ENCODE data around the gene CA12.
"Not testable (repeated sequence)": the region's sequence is repeated elsewhere in the genome, so short reads cannot be mapped to it uniquely, and the experiment has no call there.

CA12 gene

DNA sequence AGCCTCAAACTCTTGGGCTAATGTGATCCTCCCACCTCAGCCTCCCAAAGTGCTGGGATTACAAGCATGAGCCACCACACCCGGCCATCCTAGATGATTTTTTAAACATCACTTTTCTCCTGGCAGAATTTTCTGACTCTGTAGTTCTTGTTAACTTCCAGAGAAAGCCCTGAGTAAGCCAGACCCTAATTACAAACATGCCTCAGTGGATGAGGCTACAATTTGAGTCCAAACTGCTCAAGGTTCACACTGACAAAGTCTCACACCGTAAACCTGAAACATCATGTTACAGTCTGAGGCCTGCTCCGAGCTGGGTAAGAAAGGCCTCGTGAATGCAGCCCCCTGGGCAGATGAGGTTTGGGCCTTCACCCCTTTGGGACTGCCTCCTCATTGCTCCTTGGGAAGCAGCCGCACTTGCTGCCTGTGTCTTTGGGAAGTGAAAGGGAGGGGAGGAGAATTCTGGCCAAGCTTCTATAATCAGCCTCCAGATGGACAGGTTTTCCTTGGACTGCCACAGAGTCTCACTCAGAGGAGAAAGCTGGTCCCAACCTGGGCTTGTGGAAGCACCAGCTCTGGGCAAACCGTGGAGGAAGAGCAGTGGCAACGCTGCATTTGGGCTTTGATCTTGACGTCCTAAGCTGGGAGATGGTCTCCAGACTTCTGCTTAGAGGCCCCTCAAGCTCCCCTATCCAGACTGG is 46.0 kb downstream of the CA12 start:
- H3K9ac ChIP-seq (ENCODE audit: low read depth, low read length): no peak overlapping the region
- no peaks in the 10 kb centered on the region; the same call in 1 of the 2 replicates for H3K36me3 ChIP-seq (ENCODE audit: insufficient read depth, low read length)
- no peaks in the 10 kb centered on the region for H3K9me3 ChIP-seq (ENCODE audit: control insufficient read depth, insufficient read depth, low read length)
- peaks cover 17% of the 10 kb centered on the region for H3K4me1 ChIP-seq (ENCODE audit: insufficient read depth, low read length)

DNA sequence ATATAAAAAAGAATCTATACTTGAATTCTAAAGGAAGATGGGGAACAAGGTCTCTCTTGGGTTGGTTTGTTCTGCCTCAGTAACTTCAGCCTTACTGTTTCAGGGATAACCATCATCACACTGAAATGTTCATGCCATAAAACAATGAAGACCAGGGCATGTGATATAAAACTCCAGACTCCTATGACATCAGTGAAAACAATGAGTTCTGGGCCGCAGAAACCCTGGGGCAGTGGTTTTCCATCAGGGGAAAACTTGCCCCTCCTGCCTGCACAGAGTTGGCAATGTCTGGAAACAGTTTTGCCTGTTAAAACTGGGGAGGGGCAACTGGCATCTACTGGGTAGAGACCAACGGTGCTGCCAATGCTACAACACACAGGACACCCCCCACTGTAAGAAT is 46.8 kb downstream of the CA12 start:
- no peaks in the 10 kb centered on the region; the same call in 1 of the 2 replicates for H3K36me3 ChIP-seq (ENCODE audit: insufficient read depth, low read length)
- H3K4me1 ChIP-seq (ENCODE audit: insufficient read depth, low read length): peaks cover 10% of the 10 kb centered on the region; the same call in 1 of the 2 replicates
- no peak overlapping the region for H3K9ac ChIP-seq (ENCODE audit: low read depth, low read length)
- no peaks in the 10 kb centered on the region for H3K9me3 ChIP-seq (ENCODE audit: control insufficient read depth, insufficient read depth, low read length)

DNA sequence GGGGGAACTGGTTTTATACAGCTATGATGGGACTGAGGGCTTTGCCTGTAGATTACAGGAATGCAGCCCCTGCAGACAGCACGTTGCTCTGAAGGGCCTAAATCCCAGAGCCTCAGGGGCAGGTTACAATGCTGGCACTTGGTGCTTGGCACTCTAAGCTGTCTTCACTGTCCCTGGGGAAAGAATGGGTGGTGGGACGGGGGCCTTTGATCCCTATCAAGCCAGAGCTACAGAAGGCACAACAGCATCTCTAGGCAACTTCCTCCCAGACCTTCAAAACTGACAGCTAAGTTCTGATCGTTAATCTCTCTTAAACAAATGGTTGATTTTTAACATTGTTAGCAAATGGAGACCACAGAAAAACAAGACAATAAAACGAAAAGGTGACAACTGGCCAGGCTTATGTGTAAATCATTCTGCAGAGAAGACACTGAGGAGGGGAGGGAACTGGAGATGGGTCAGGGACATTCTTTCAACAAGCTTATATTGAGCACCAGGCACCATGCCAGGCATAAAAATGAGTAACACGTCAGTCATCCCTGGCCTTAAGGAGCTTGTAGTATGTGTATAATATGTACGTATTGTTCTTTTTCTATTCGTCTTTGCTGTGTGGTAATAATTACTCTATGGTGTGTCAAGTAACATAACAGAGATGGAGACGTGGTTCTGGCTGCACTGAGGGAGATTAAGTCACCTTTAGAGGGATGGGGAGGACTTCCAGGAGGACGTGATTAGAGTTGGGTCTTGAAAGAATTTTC is 49.1 kb downstream of the CA12 start:
- Histone ChIP-seq H3K9me3 (ENCODE audit: control insufficient read depth, insufficient read depth, low read length) (no peaks in the 10 kb centered on the region), H3K4me1 (ENCODE audit: insufficient read depth, low read length) (no peaks in the 10 kb centered on the region), H3K36me3 (ENCODE audit: insufficient read depth, low read length) (no peaks in the 10 kb centered on the region; the same call in 1 of the 2 replicates), H3K9ac (ENCODE audit: low read depth, low read length) (no peak overlapping the region)

DNA sequence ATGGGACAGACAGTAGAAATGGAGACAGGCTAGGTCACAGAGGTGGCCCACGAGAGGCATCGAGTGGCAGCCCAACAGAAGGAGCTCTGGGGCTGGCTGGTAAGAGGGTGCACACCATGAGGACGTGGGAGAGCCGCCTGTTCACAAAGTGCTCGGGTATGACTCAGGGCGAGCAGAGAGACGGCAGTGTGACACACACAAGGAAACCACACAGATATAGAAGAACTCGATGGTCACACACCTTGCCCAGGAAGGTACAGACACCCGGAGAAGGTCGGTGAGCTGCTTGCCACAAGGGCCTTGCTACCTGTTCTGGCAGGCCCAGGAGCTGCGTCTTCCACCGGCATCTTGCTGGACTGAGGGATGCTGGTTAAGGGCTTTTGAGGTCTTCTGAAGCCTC is 50.2 kb downstream of the CA12 start:
- Histone ChIP-seq H3K4me1 (ENCODE audit: insufficient read depth, low read length) (no peaks in the 10 kb centered on the region), H3K9me3 (ENCODE audit: control insufficient read depth, insufficient read depth, low read length) (no peaks in the 10 kb centered on the region), H3K36me3 (ENCODE audit: insufficient read depth, low read length) (no peaks in the 10 kb centered on the region; the same call in 1 of the 2 replicates), H3K9ac (ENCODE audit: low read depth, low read length) (no peak overlapping the region)

DNA sequence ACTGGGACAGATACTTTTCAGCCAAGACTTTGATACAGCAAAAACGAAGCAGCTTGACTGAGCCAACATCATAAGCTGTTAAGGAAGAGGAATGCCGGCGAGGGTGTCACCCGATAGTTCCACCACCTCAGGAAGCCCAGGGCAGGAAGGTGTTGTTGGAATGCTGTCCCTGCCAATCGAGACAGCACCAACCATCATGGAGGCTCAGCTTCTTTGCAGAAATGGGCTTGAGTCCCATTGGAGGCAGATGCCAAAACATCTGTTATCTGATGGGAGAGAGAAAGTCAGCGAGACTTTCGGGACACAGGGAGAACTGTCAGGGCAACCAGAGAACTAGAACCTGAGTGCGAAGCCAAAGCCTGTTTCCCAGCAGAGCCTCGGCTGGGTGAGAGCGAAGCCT is 50.7 kb downstream of the CA12 start:
- Histone ChIP-seq H3K9ac (ENCODE audit: low read depth, low read length) (no peak overlapping the region), H3K36me3 (ENCODE audit: insufficient read depth, low read length) (no peaks in the 10 kb centered on the region; the same call in 1 of the 2 replicates), H3K4me1 (ENCODE audit: insufficient read depth, low read length) (no peaks in the 10 kb centered on the region), H3K9me3 (ENCODE audit: control insufficient read depth, insufficient read depth, low read length) (no peaks in the 10 kb centered on the region)

DNA sequence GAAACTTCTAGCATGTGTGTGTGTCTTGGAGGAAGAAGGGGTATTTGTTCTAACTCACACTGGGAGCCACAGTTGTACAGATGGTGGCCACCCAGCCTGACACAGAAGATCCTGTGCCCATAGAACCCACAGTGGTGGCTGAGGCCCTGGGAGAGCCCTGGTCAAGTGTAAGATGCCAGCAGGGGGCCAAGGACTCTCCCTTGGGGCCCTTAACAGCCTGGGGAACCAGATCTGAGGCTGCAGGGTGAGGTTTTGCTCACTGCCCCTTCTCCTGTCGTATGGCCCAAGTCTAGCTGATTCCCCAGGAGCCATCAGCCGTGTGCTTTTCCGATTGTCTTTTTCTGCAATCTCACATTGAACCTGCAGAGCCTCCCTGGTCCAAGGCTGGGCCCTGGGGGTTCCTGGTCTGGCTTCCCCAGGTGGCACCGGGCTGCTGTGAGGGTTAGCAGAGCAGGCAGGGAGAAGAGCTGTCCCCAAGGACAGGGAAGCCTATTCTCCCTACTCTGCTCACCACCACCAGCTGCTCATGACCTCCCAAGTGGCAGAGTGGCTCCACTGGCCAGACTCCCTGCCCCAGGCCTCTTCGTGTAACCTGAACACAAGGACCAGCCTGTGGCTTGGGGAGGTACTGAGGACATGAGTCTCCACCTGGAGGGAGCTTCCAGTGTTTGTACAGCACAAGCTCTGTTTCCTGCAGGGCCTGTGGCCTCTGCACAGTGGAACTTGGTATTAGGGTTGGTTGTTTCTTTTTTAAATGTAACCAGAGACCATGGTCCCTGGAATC is 51.9 kb downstream of the CA12 start:
- H3K36me3 ChIP-seq (ENCODE audit: insufficient read depth, low read length): no peaks in the 10 kb centered on the region
- no peaks in the 10 kb centered on the region for H3K4me1 ChIP-seq (ENCODE audit: insufficient read depth, low read length)
- no peaks in the 10 kb centered on the region for H3K9me3 ChIP-seq (ENCODE audit: control insufficient read depth, insufficient read depth, low read length)
- no peak overlapping the region for H3K9ac ChIP-seq (ENCODE audit: low read depth, low read length)

DNA sequence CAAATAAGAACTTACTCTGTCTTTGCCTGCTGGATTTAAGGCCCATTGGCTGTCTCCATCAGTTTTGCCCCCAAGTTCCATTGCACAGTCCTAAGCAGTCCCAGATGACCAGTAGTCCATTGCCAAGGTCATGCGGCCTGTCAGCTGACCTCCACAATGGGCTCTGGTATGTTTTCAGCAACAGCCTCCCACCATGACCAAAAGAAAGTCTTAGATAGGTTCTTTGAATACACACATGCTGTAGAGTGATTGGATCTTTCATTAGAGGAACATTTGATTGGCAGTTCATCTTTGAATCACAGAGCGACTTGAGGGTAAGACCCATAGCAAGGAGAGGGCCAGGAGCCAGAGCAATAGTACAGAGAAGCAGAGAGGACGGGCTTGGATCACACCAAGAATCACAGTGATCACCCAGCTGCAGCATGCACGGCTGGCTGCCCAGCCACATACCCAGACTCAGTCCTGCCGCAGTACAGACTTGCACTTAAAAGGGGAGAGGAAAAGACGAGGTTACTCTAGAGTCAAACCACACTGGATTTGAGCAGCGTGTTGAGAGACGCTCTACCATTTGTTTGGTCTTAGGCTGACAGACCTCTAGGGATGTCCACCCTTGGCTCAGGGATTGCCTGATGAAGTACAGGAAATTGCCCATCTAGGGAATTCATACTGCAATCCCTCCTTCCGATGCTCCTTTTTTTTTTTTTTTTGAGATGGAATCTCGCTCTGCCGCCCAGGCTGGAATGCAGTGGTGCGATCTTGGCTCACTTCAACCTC is 53.8 kb downstream of the CA12 start:
- Histone ChIP-seq H3K9me3 (ENCODE audit: control insufficient read depth, insufficient read depth, low read length) (no peaks in the 10 kb centered on the region), H3K36me3 (ENCODE audit: insufficient read depth, low read length) (no peaks in the 10 kb centered on the region), H3K4me1 (ENCODE audit: insufficient read depth, low read length) (no peaks in the 10 kb centered on the region), H3K9ac (ENCODE audit: low read depth, low read length) (no peak overlapping the region)

DNA sequence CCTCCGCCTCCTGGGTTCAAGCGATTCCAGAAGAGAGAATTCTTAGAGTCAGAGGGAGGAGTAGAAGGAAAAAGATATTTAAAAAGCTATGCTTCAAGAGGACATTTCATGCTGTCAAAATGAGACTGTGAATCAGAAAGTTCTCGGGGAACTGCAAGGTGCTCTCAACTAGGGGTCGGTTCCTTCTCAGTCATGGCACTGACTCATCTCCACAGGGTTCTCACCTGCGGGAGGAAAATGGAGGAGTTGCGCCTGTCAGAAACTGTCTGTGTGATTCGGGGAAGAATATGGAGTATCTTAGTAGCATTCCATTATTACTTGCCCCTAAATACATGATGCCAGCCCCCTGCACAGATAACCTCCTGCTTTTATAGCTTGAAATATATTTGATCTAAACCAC is 56.9 kb downstream of the CA12 start:
- Histone ChIP-seq H3K9ac (ENCODE audit: low read depth, low read length) (no peak overlapping the region), H3K9me3 (ENCODE audit: control insufficient read depth, insufficient read depth, low read length) (no peaks in the 10 kb centered on the region), H3K36me3 (ENCODE audit: insufficient read depth, low read length) (no peaks in the 10 kb centered on the region), H3K4me1 (ENCODE audit: insufficient read depth, low read length) (no peaks in the 10 kb centered on the region)

DNA sequence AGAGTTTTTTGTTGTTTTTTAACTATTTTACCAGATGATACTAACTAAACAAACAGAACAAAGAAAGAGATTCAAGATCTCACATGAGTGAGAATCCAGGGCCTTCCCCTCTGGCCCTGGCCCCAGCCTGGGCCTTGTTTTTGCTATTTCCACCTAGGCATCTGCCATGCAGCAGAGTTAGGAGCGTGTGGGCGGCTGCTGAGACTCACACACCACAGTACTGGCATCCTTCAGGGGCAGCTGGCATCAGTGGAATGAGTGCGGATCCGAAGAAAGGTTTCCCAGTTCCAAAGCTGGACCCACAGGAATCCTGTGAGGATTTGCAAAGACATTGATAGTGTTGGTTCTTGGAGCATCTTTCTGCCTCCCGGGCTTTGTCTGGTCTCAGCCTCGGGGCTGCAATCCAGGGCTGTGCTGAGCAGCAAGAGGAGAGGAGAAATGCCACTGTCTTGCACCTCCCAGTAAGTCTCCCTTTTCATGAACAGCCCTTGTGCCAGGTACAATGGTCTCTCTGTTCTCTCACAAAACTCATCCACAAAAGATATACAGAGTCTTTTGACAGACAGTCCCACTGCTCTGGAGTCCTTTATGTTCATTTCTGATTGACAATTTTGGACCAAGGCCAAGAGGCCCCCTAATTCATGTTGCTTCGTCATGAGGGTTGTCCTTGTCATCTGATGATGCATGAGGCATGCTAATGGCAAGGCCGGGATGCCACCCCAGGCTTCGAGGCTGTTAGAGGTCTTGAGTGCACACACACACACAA is 57.7 kb downstream of the CA12 start:
- no peaks in the 10 kb centered on the region for H3K9me3 ChIP-seq (ENCODE audit: control insufficient read depth, insufficient read depth, low read length)
- no peaks in the 10 kb centered on the region for H3K4me1 ChIP-seq (ENCODE audit: insufficient read depth, low read length)
- H3K9ac ChIP-seq (ENCODE audit: low read depth, low read length): no peak overlapping the region
- H3K36me3 ChIP-seq (ENCODE audit: insufficient read depth, low read length): no peaks in the 10 kb centered on the region

DNA sequence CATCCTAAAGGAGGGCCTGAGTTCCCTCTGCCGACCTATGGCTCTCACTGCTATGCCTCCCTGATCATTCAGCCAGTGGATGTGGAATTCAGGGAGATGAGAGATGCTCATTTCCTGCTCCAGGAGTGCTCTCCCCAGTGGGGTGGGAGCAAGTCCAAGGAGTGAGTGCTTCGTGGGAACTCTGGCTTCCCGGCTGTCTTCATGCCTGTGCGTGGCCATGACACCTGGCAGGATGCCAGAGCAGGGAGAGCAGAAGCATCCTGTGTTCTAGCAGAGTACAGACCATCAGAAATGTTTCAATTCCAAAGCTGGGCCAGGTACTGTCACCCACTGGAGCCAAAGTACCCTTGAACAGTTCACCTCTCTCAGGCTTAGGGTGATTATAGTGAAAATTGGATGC is 59.1 kb downstream of the CA12 start:
- no peaks in the 10 kb centered on the region for H3K9me3 ChIP-seq (ENCODE audit: control insufficient read depth, insufficient read depth, low read length)
- no peaks in the 10 kb centered on the region for H3K4me1 ChIP-seq (ENCODE audit: insufficient read depth, low read length)
- H3K9ac ChIP-seq (ENCODE audit: low read depth, low read length): no peak overlapping the region
- H3K36me3 ChIP-seq (ENCODE audit: insufficient read depth, low read length): no peaks in the 10 kb centered on the region

DNA sequence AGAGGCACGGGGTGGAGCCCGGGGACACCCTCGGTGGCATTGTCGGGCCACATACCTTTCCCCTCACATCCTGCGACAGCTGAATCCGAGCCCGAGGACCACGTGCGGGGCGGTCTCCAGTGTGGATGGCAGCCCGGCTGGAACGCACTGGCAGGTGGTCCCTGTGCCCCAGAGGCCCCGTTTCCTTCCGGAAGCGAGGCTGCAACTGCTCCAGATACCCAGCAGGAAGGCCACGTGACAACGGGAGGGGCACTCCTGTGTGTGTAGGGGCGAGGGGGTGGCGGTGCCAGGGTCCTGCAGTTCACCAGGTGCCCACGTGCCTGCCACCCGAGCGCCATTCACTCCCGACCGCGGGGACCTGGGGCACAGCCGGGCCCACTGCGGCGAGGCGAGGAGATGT is 60.2 kb downstream of the CA12 start:
- Histone ChIP-seq H3K36me3 (ENCODE audit: insufficient read depth, low read length) (no peaks in the 10 kb centered on the region), H3K9me3 (ENCODE audit: control insufficient read depth, insufficient read depth, low read length) (no peaks in the 10 kb centered on the region), H3K9ac (ENCODE audit: low read depth, low read length) (no peak overlapping the region), H3K4me1 (ENCODE audit: insufficient read depth, low read length) (peaks cover 2% of the 10 kb centered on the region; the same call in 1 of the 2 replicates)

DNA sequence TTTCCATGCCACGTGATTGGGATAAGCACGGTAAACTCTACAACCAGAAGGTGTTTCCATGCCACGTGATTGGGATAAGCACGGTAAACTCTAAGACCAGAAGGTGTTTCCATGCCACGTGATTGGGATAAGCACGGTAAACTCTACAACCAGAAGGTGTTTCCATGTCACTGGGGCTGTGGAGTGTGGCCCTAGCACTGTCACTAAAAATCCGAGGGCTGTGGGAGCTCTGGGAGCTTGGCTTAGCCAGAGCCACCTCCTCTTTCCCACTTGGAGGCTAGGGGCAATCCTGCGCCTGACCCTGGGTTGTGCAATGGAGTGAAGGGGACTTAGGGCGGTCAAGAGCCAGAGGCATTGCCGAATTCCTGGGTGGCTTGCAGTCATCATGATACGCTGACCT is 60.7 kb downstream of the CA12 start:
- H3K36me3 ChIP-seq (ENCODE audit: insufficient read depth, low read length); H3K9me3 ChIP-seq (ENCODE audit: control insufficient read depth, insufficient read depth, low read length); H3K9ac ChIP-seq (ENCODE audit: low read depth, low read length); H3K4me1 ChIP-seq (ENCODE audit: insufficient read depth, low read length): not testable (repeated sequence)

DNA sequence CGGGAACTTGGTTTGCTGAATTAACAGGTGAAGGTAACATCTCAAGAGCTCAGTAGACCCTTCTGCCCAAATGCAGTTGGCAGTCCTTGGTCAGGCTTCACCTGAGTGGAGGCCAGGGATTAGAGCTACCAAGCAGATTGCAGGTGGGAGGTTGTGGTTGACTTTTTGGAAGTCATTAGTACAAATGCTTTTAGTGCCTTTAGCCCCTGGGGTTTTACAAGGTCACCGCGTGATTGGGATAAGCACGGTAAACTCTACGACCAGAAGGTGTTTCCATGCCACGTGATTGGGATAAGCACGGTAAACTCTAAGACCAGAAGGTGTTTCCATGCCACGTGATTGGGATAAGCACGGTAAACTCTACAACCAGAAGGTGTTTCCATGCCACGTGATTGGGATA is 61.2 kb downstream of the CA12 start:
- peaks cover 10% of the 10 kb centered on the region for H3K4me1 ChIP-seq (ENCODE audit: insufficient read depth, low read length)
- H3K9ac ChIP-seq (ENCODE audit: low read depth, low read length); H3K9me3 ChIP-seq (ENCODE audit: control insufficient read depth, insufficient read depth, low read length); H3K36me3 ChIP-seq (ENCODE audit: insufficient read depth, low read length): not testable (repeated sequence)
